Ishikawa (cell line): ENCODE data around the gene CHD9.

Experiments used
- CEBPB ChIP-seq: IDR thresholded peaks from 2 replicates; pipeline ENCODE4 v1.6.1; 2012
- CREB1 ChIP-seq: IDR thresholded peaks from 2 replicates; pipeline ENCODE4 v1.6.1; 2012; ENCODE audit warnings: low read depth
- EGR1 ChIP-seq: IDR thresholded peaks from 2 replicates; pipeline ENCODE4 v1.6.1; 2012
- EP300 ChIP-seq: IDR thresholded peaks from 2 replicates; pipeline ENCODE4 v1.6.1; 2012; ENCODE audit warnings: borderline replicate concordance
- FOXM1 ChIP-seq: IDR thresholded peaks from 2 replicates; pipeline ENCODE4 v1.6.1; 2012; ENCODE audit warnings: low read depth, borderline replicate concordance
- NFIC ChIP-seq: IDR thresholded peaks from 2 replicates; pipeline ENCODE4 v1.6.1; 2012
- RAD21 ChIP-seq: IDR thresholded peaks from 2 replicates; pipeline ENCODE4 v1.6.1; 2012; ENCODE audit warnings: low read depth
- TAF1 ChIP-seq: IDR thresholded peaks from 2 replicates; pipeline ENCODE4 v1.6.1; 2012; ENCODE audit warnings: low read depth, mild to moderate bottlenecking
- TCF12 ChIP-seq: IDR thresholded peaks from 2 replicates; pipeline ENCODE4 v1.6.1; 2012; ENCODE audit warnings: low read depth
- TEAD4 ChIP-seq: IDR thresholded peaks from 2 replicates; pipeline ENCODE4 v1.6.1; 2012
- YY1 ChIP-seq: IDR thresholded peaks from 2 replicates; pipeline ENCODE4 v1.6.1; 2012; ENCODE audit warnings: low read depth
- ZBTB7A ChIP-seq: IDR thresholded peaks from 2 replicates; pipeline ENCODE4 v1.6.1; 2012; ENCODE audit warnings: low read depth
- TF ChIP-seq, protein P1 (sequence below): IDR thresholded peaks from 2 replicates; pipeline ENCODE4 v1.6.1; 2012
- TF ChIP-seq, protein P2 (sequence below): IDR thresholded peaks from 2 replicates; pipeline ENCODE4 v1.6.1; 2012
- TF ChIP-seq, protein P3 (sequence below): IDR thresholded peaks from 2 replicates; pipeline ENCODE4 v1.6.1; 2012; ENCODE audit warnings: low read depth, mild to moderate bottlenecking

Gene CHD9

DNA sequence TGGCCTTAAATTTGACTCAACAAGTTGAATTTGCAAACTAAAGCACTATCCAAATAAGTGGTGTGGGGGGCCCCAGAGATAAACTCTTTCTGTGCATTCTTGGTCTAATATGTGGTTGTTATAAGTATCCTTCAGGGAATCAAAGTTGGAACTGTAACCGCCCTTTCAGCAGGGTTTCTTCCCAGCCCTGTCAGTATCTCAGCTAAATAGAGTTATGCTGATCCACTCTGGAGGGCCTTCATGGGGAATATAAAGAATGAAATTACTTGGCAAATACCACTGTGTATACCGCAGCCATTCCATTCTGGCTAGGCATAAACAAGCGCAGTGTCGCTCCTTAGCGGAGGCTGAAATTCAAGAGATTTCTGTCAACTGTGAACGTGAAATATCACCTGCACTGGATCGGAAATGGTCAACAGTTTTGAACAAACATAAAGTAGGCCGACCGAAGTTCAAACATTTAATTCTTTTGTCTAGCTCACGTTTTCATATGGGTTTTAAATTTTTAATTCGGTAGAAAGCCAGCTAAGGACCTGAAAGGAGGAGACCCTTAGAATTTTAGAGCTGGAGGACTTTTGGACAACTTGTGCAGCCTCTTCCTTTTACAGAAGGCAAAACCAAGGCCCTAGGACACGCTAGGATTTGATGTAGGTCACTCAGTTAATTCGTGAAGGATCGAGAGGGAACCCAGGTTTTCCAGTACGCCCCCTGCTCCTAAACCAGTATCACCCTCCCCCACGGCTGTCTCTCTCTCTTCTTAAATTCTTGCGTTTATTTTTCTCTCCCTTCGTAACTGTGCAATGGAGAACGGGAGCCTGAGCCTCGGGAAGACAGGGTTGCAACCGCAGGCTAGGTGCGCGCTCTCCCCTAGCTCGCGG lies 74.7 kb downstream of the CHD9 start:
- TF ChIP-seq, protein P1, sequence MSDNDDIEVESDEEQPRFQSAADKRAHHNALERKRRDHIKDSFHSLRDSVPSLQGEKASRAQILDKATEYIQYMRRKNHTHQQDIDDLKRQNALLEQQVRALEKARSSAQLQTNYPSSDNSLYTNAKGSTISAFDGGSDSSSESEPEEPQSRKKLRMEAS, result no peak
- TF ChIP-seq TEAD4 (no peak), ZBTB7A (no peak), TAF1 (no peak), CEBPB (no peak), RAD21 (no peak), NFIC (no peak), EGR1 (no peak)
- TF ChIP-seq, protein P2, sequence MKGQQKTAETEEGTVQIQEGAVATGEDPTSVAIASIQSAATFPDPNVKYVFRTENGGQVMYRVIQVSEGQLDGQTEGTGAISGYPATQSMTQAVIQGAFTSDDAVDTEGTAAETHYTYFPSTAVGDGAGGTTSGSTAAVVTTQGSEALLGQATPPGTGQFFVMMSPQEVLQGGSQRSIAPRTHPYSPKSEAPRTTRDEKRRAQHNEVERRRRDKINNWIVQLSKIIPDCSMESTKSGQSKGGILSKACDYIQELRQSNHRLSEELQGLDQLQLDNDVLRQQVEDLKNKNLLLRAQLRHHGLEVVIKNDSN, result no peak

DNA sequence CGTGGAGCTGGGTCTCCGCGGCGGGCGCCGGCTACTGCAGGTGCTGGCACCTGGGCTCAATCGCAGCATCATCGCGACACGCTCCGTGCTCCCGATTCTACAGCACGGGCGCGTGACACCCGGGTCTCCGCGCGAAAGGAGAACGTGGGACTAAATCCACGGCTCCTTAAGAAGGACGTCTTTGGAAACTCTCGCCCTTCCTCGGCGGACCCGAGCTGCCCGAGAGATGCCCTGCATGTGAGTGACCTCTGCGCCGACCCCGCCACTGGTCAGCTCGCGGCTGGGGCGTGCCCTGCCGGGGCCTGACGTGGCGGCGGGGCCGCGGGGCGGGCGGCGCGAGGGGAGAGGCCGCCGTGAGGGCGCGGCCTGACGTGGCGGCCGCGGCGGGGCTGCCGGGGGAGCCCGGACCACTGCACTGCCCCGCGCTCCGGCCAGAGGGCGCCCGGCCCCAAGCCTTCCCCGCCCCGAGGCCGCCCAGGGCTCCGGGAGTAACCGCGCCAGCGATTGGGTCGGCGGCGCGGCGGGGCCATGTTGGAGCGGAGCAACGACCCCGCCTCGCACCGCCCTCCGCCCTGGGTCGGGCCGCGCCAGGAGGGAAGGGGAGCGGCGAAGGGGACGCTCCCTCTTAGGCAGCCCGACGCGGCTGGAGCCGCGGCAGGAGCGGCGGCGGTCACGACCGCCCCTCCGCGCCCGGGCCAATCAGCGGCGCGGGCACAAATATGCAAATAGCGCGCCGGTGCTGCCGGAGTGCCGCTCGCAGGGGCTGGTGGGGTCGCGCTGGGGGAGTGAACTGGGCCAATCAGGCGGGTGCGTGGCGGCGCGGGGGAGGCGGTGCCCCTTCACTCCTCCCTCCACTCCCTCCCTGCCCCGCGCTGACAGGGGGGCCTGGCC lies 75.6 kb downstream of the CHD9 start:
- TF ChIP-seq CEBPB (no peak), CREB1 (no peak), TCF12 (0 out of 2 replicates have a peak, but pooled peaks have one; percentile 21), YY1 (0 out of 2 replicates have a peak, but pooled peaks have one; percentile 67), NFIC (no peak), EGR1 (no peak), EP300 (no peak; the same call in 1 of the 2 replicates), RAD21 (peak; percentile 47; the same call in 1 of the 2 replicates), ZBTB7A (no peak; the same call in none of the 2 replicates), TAF1 (peak; percentile 48), TEAD4 (peak; percentile 21; the same call in 1 of the 2 replicates), FOXM1 (no peak)
- TF ChIP-seq, protein P1, result peak; percentile 22; the same call in 1 of the 2 replicates
- TF ChIP-seq, protein P3, sequence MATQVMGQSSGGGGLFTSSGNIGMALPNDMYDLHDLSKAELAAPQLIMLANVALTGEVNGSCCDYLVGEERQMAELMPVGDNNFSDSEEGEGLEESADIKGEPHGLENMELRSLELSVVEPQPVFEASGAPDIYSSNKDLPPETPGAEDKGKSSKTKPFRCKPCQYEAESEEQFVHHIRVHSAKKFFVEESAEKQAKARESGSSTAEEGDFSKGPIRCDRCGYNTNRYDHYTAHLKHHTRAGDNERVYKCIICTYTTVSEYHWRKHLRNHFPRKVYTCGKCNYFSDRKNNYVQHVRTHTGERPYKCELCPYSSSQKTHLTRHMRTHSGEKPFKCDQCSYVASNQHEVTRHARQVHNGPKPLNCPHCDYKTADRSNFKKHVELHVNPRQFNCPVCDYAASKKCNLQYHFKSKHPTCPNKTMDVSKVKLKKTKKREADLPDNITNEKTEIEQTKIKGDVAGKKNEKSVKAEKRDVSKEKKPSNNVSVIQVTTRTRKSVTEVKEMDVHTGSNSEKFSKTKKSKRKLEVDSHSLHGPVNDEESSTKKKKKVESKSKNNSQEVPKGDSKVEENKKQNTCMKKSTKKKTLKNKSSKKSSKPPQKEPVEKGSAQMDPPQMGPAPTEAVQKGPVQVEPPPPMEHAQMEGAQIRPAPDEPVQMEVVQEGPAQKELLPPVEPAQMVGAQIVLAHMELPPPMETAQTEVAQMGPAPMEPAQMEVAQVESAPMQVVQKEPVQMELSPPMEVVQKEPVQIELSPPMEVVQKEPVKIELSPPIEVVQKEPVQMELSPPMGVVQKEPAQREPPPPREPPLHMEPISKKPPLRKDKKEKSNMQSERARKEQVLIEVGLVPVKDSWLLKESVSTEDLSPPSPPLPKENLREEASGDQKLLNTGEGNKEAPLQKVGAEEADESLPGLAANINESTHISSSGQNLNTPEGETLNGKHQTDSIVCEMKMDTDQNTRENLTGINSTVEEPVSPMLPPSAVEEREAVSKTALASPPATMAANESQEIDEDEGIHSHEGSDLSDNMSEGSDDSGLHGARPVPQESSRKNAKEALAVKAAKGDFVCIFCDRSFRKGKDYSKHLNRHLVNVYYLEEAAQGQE, result no peak
- TF ChIP-seq, protein P2, result peak; percentile 27; the same call in 1 of the 2 replicates

DNA sequence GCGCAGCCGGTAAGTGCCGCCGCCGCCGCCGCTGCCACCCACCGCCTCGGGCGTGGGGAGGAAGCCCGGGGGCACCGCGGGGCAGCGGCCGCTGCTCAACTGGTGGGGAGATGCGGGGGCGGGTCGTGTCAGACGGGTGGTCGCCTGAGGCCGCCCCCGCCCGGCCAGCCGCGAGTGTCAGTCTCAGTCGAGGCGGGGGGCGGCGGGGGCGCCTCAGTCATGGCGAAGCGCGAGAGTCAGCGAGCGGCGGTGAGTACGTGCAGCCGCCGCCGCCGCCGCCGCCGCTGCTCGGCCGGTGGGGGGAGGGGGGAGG lies 76.2 kb downstream of the CHD9 start:
- TF ChIP-seq EGR1, result 0 out of 2 replicates have a peak, but pooled peaks have one; percentile 6
- TF ChIP-seq CEBPB, result no peak

DNA sequence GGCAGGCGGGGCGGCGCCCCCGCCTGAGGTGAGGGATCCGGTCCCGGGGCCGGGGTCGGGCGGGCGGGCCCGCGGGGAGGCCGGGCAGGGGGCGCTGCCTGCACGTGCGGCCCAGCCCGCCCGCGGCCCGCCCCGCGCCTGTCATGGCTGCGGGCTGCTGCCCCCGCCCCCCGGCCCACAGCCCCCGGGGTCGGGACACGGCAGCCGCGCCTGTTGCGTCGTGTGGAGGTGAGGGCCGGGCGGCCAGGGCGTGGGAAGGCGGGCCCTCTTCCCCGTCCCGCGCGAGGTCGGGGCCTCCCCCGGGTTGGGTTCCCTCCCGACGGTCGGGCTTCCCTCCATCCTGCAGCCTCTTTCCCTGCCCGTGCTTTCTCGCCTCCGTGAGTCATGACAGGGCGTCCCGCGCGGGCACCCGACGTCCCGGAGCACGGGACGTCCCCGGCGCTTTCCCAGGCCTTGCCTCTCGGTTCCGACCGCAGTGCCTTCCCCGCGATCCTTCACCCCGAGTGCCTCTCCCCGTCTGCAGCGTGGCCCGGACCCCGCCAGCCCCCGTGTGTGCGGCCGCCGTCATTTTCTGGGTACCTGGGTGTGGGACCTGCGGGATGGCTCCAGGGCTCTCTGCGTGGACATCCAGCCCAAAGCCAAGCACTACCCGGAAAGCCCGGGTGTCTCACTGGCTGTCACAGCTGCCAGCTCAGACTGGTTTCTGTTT lies 76.7 kb downstream of the CHD9 start:
- no peak for TF ChIP-seq EGR1
- TF ChIP-seq, protein P1, result peak; percentile 56
- TF ChIP-seq TCF12, result 0 out of 2 replicates have a peak, but pooled peaks have one; percentile 30
- TF ChIP-seq YY1, result peak; percentile 13; the same call in 1 of the 2 replicates
- TF ChIP-seq CEBPB, result no peak

DNA sequence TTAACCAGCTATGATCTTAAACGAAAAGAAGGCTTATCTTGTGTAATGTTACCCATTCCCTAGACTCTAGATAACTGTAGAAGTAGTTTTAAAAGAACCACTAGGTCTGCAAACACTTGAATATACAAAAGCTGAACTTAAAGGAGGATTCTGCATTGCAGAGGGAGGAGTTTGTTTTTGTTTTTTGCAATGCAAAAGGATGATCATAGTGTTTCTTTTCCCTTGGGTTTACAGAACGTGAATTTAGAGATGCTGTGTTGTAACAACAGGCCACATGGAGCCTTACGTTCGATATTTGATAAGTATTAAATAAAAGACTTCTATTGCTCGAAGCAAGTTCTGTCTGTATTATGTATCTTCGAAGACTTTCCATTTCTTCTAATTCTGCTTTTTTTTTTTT lies 77.6 kb downstream of the CHD9 start:
- TF ChIP-seq, protein P1, result no peak
- TF ChIP-seq EGR1, result no peak
- TF ChIP-seq RAD21, result no peak
- TF ChIP-seq CEBPB, result no peak
- TF ChIP-seq, protein P2, result no peak
- TF ChIP-seq YY1, result no peak
- no peak for TF ChIP-seq NFIC

DNA sequence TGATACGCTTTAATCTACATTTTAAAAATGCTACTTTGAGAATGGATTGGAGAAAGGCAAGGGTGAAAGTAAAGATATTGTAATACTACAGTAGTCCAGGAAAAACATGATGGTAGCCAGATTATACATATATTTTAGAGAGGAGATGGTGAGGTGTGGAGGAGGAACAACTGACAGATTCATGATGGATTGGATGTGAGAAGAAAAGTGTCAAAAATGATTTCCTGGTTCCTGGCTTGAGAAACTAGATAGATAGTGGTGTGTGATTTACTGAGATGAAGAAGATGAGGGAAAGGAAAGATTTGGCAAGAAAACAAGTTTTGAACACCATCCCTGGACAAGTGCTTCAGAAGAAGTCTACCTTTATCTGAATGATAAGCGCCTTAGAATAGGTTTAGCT lies 80.5 kb downstream of the CHD9 start:
- TF ChIP-seq CEBPB (no peak), EP300 (no peak), NFIC (no peak), FOXM1 (no peak), ZBTB7A (no peak), TCF12 (no peak), TEAD4 (no peak), TAF1 (no peak), EGR1 (no peak), RAD21 (no peak), YY1 (no peak), CREB1 (no peak)
- TF ChIP-seq, protein P2, result no peak
- TF ChIP-seq, protein P3, result no peak
- TF ChIP-seq, protein P1, result no peak
